HG03520 (cell line): ENCODE measurements around the gene TIGD3.

Experiments
- ATAC-seq: cut with Tn5 transposase; IDR thresholded peaks from one replicate; pipeline ENCODE4 v1.9.1; 2021; ENCODE audit warnings: mild to moderate bottlenecking, moderate library complexity; ENCODE audit not compliant: unreplicated experiment

Gene TIGD3

DNA sequence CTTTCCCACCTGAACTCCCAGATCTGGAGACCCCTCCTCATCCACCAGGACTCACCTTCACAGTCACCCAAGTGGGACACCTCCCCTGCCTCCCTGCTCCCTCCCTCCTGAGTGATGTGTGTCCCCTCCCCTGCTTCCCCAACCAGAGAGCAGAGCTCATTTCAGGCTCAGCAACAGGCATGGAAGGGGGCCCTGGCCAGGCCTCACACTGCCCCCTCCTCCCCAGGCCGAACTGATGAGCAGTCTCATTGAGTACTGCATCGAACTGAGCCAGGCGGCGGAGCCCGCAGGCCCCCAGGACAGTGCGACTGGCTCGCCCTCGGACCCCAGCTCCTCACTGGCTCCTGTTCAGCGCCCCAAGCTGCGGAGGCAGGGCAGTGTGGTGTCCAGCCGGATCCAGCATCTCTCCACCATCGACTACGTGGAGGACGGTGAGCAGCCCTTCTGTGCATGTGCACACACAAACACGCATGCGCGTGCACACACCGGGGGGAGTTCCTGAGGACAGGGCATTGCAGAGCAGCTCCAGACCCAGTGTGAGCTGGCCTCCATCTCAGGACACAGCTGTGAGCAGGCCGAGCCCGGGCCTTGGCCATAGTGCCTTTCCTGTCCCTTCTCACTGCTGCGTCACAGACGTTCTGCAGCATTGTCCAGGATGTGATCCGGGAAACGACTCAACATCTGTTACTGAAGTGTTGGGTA, 50.2 kb downstream of the TIGD3 start:
- ATAC-seq, result no peak
